Activated CD8-positive, alpha-beta memory T cell treated with anti-CD3 and anti-CD28 coated beads for 4 hours (primary cell): ENCODE data around the gene TRMU.
"Not testable (repeated sequence)": the region's sequence is repeated elsewhere in the genome, so short reads cannot be mapped to it uniquely, and the experiment has no call there.

Source experiments
- DNase-seq, 2 donors: peaks; one replicate each; pipeline ENCODE4 v3.0.0-alpha.2; 2020; ENCODE audit warnings: low read depth in 2 of 2

The TRMU gene

GRCh38 chr22:46387748-46388147, 52.2 kb downstream of the TRMU start:
- DNase-seq = no peak

GRCh38 chr22:46388647-46389046, 53.1 kb downstream of the TRMU start:
- DNase-seq = no peak

- DNase-seq = no peak
Measured at GRCh38 chr22:46389081-46389480, 53.6 kb downstream of the TRMU start.

- DNase-seq = no peak
Measured at GRCh38 chr22:46390105-46390651, 54.7 kb downstream of the TRMU start.

GRCh38 chr22:46390652-46391301, 55.3 kb downstream of the TRMU start:
- DNase-seq = no peak

GRCh38 chr22:46391486-46392136, 56.1 kb downstream of the TRMU start:
- no peak for DNase-seq

GRCh38 chr22:46392137-46392844, 56.8 kb downstream of the TRMU start:
- no peak for DNase-seq

GRCh38 chr22:46393873-46394272, 58.4 kb downstream of the TRMU start:
- no peak for DNase-seq

- DNase-seq = no peak
Measured at GRCh38 chr22:46394622-46395021, 59.1 kb downstream of the TRMU start.

GRCh38 chr22:46395145-46395544, 59.6 kb downstream of the TRMU start:
- no peak for DNase-seq

- DNase-seq = not testable (repeated sequence)
Measured at GRCh38 chr22:46397049-46397448, 61.5 kb downstream of the TRMU start.

- no peak for DNase-seq
Measured at GRCh38 chr22:46397514-46397913, 62.0 kb downstream of the TRMU start.

- DNase-seq = no peak
Measured at GRCh38 chr22:46397951-46398350, 62.4 kb downstream of the TRMU start.

GRCh38 chr22:46399251-46400024, 63.9 kb downstream of the TRMU start:
- no peak for DNase-seq

GRCh38 chr22:46401370-46401769, 65.9 kb downstream of the TRMU start:
- no peak for DNase-seq

GRCh38 chr22:46402505-46402904, 67.0 kb downstream of the TRMU start:
- DNase-seq = no peak

- not testable (repeated sequence) for DNase-seq
Measured at GRCh38 chr22:46403880-46404279, 68.4 kb downstream of the TRMU start.

- DNase-seq = no peak
Measured at GRCh38 chr22:46405901-46406300, 70.4 kb downstream of the TRMU start.

GRCh38 chr22:46406349-46406748, 70.8 kb downstream of the TRMU start:
- no peak for DNase-seq

GRCh38 chr22:46406791-46407190, 71.3 kb downstream of the TRMU start:
- DNase-seq = no peak
